ENCODE results near the gene LHX2.

LHX2 gene

DNA sequence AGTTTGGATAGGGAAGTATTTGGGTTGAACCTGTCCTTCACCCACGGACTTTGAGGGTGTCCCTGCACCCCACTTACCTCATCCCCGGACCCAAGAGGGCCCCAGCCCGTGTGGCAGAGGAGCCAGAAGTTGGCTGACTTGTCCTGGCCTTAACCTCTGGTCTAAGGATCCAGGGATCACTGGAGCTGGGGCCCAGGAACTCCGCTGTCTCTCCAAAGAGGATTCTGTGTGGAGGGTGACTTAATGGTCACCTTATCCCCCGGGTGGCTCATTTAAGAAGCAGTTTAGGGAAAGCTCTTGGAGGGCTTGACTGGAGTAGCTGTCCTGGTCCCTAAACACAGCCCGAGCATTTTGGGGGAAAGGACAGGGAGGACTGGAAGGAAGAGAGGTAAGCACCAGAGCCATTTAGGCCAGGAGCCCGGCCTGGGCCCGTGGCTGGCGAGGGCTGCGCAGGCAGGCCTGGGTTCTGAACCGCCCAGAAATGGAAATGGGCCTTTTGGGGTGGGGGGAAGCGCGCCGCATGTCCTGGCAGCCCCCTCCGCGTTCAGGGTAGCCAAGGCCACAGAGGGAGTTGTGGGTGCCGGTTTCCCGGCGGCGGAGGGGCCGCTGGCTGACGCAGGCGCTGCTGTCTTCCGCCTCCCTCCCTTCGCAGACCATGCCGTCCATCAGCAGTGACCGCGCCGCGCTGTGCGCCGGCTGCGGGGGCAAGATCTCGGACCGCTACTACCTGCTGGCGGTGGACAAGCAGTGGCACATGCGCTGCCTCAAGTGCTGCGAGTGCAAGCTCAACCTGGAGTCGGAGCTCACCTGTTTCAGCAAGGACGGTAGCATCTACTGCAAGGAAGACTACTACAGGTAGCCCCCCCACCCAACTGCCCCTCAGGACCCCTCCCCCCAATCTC lies 2.0 kb downstream of the LHX2 start:
- DNase-seq (ENCODE audit: low spot score) = no peak

GRCh38 chr9:124014211-124014955 lies 2.8 kb downstream of the LHX2 start:
- no peak for DNase-seq (ENCODE audit: low spot score)

GRCh38 chr9:124014956-124015660 lies 3.5 kb downstream of the LHX2 start:
- DNase-seq (ENCODE audit: low spot score) = no peak

DNA sequence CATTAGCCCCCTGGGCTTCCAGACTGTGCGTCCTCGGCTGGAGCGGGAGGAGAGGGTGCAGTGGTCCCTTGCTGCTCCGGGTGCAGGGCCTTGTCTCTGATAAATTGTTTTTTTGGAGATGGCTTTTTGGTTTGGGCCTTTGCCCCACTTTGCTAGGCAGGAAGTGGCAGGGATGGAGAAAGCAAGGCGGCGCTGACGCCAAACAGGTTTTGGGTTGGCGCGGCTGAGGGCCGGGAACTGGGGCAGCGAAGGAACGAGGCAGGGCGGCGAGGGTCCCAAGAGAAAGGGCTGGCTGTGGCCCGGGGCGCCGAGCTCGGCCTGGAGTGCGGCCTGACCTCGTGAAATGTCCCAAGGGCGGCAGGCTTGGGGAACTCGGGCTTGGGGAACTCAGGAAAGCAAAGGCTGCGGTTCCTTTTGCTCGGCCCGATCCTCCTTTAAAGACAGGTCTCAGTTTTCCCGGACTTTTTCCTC lies 4.1 kb downstream of the LHX2 start:
- DNase-seq (ENCODE audit: low spot score) = no peak

- DNase-seq (ENCODE audit: low spot score) = no peak
Measured at GRCh38 chr9:124016175-124017050, 4.8 kb downstream of the LHX2 start.

GRCh38 chr9:124017051-124017928 lies 5.7 kb downstream of the LHX2 start:
- DNase-seq (ENCODE audit: low spot score) = no peak

DNA sequence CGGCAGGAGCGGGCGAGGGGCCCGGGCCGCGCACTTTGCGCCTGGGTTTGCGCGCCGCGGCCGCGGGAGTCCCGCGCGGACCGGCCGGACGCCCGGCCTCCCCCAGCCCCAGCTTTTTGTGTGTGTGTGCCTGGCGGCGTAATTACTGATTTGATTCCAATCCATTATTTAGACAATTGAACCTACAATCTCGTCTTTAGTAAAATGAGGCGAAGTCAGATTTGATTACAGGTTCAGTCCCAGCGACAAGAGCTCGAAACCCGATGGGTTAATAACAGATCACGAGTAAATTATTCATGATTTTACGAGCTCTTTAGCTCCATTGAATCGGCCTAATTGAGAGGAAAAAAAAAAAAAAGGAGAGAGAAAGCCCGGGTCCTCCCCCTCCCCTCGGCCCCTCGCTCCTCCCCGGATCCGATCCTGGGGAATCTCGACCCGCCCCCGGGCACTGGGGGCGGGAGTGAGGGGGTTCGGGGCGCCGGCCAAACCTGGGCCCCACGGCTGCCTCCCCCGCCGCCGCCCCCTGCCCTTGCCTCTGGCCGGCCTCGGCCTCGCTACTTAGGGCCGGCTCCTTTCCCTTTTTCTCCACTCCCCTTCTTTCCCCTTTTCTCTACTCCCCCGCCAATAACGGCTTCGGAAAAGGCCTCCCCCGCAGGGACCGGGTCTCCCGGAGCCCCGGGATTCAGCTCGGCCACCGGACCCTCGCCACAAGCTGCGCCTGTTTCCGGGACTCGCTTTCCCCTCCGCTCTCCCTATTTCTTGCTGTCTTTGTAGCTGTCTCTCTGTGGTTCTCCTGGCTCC lies 6.6 kb downstream of the LHX2 start:
- no peak for DNase-seq (ENCODE audit: low spot score)

GRCh38 chr9:124018730-124019697 lies 7.4 kb downstream of the LHX2 start:
- DNase-seq (ENCODE audit: low spot score) = no peak

DNA sequence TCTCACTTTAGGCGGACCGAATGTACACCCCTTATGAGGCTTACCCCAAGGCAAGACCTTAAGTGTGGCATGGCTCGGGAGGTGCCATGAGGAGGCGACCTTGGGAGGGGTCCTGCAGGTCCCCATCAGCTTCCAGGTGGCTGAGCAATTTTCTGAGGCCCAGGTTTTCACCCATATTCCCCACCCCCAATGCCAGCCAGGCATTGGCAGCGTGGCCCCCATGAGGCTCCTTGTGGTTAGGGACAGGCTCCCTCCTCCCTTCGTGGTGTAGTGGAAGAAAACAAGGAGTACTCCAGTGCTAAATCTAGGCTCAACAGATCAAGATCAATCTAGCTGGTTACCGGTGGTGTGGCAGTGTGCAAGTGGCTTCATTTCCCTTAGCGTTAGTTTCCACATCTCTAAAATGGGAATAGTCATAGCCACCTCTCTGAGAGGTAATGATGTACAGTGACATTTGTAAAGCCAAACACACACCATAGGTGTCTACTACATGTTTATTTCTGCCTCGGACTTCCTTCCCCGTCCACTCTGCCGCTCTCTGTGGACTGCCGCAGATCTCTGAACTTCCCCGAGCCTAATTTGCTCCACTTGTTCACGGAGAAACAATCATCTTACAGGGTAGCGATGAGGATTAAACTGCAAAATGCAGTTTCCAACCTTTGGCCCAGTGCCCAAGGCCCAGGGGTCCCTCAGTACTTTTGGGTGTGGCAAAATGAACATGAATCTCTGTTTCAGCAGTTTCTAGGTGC lies 8.4 kb downstream of the LHX2 start:
- DNase-seq (ENCODE audit: low spot score) = no peak

DNA sequence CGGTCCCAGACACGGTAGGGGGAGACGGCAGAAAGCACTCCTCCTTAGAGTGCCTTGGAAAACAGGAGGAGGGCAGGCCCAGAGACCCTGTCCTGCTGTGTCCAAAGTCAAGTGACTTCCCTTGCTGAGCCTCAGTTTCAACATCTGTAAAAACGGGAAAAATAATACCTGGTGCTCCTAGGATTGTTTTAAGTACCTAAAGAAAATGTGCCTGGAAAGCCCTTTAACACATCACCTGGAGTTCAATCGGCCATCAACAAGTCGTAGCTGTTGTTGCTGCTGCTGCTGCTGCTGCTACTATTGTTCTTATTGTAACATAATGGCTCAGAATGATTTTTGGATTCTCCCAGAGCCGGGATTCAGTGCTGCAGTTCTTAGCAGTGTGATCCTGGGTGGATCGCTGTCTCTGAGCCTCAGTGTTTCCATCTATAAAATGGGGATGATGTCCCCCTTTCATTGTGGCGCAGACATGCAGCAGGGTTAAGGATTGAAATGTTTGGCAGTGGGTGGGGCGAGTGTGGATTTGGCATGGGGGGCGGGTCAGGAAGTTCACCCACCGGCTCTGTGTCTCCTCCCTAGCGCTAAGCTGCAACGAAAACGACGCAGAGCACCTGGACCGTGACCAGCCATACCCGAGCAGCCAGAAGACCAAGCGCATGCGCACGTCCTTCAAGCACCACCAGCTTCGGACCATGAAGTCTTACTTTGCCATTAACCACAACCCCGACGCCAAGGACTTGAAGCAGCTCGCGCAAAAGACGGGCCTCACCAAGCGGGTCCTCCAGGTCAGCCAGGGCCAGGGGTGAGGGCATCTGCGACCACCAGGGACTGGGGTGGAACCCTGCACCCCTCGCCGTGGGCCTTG lies 9.2 kb downstream of the LHX2 start:
- DNase-seq (ENCODE audit: low spot score) = no peak

GRCh38 chr9:124021385-124021769 lies 9.8 kb downstream of the LHX2 start:
- DNase-seq (ENCODE audit: low spot score) = no peak

DNA sequence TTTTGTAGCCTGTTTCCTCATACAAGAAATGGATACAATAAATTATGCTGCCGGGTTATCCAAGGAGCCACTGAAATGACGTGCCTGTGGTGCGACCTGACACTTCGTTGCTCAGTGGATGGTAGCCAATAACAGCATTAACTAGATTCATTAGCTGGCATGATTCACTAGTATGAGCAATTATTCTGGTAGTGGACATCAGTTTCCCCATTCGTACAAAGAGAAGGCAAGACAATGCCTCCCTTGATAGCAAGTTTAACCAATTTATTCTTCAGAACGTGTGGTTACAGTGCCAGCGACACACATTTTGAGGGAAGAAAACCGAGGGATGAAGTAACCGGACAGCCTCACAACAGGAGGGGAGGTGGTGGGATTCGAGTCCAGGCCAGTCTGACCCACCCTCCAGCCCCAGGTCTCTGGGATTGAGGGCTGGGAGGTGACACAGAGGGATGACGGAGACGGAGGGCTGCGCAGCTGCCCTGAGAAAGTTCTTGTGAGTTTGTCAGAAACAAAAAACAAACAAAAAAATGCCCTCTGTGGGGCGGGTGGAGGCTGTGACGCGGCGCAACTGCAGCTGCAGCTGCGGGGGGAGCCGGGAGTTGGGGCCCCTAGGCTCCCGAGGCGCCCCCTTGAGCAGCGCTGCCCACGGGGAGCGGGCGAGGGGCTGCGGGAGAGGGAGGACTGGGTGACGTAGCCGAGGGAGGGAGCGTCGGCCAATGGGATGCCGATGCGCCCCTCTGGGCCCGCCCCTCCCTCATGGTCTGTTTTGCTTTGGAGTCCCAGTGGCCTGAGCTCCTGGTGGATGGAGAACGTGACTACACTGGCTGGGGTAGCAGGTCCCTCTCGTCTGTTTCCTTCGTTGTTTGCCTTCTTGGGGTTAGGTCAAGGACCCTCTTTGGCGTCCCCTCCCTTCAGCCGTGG lies 10.9 kb downstream of the LHX2 start:
- no peak for DNase-seq (ENCODE audit: low spot score)

- no peak for DNase-seq (ENCODE audit: low spot score)
Measured at GRCh38 chr9:124024107-124024506, 12.5 kb downstream of the LHX2 start.

DNA sequence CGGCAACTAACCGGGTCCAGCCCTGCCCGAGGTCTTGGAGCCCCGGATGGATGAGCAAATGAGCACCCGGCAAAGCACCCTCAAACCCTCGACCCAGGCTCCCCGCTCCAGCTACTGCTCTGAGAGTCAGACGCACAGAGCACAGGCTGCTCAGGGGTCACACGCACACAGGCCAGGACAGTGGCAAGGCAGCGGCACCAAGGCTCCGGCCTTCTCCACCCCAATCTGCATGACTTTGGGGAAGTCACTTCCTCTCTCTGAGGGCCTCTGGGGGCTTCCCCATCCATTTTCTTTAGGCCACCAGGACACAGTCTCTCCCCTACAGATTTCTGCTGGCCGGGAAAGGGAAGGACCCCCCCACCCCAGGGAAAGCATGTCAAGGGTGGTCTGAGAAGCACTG lies 18.0 kb downstream of the LHX2 start:
- DNase-seq (ENCODE audit: low spot score) = no peak

GRCh38 chr9:124030969-124031451 lies 19.4 kb downstream of the LHX2 start:
- DNase-seq (ENCODE audit: low spot score) = no peak

DNA sequence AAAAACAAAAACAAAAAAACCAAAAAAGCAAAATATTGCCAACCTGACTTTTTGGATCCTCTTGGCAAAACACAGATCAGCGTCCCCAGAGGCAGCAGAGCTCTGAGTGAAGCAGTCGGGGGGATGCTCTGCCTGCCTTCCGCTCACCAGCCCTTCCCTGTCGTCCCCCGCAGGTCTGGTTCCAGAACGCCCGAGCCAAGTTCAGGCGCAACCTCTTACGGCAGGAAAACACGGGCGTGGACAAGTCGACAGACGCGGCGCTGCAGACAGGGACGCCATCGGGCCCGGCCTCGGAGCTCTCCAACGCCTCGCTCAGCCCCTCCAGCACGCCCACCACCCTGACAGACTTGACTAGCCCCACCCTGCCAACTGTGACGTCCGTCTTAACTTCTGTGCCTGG lies 20.7 kb downstream of the LHX2 start:
- no peak for DNase-seq (ENCODE audit: low spot score)

All from CD4-positive, alpha-beta T cell treated with Interleukin-15 for 4 hours (primary cell).